WTC11 (cell line): Measurements from ENCODE around the gene DRG2. TPM values are rescaled to one million over a fixed set of nuclear protein-coding genes. Genes with fewer than 3 reads are reported as not detected.

ENCODE experiments used
- ATAC-seq: fragments of 200-7000 bp; cut with Tn5 transposase; 2 replicates; pipeline ENCODE4 v1.10.0; 2021; ENCODE audit warnings: mild to moderate bottlenecking, moderate library complexity
- CTCF ChIA-PET: fragments of 300-600 bp; sonication (Branson Sonifier 250); formaldehyde crosslinking; loops from one replicate; lab custom pipeline; 2021; ENCODE audit warnings: antibody characterized with exemption; lab: Charles Lee
- POLR2A ChIA-PET: fragments of 350-600 bp; sonication (Branson Sonifier 250); formaldehyde crosslinking; loops from one replicate; lab custom pipeline; 2021; ENCODE audit warnings: antibody characterized with exemption; lab: Charles Lee
- DNase-seq: peaks from one replicate; pipeline ENCODE4 v3.0.0; 2021; ENCODE audit warnings: low spot score
- H3K27ac Mint-ChIP-seq: 2 replicates; pipeline ENCODE4 v1.8.0; 2021; ENCODE audit warnings: mixed read lengths
- H3K27me3 Mint-ChIP-seq: 2 replicates; pipeline ENCODE4 v1.8.0; 2021; ENCODE audit warnings: low read depth, mild to moderate bottlenecking, moderate library complexity, mixed read lengths
- H3K36me3 Mint-ChIP-seq: 2 replicates; pipeline ENCODE4 v1.8.0; 2021; ENCODE audit warnings: mixed read lengths
- H3K4me1 Mint-ChIP-seq: 2 replicates; pipeline ENCODE4 v1.8.0; 2022; ENCODE audit warnings: mixed read lengths
- H3K4me3 Mint-ChIP-seq: 2 replicates; pipeline ENCODE4 v1.8.0; 2021; ENCODE audit warnings: mild to moderate bottlenecking, moderate library complexity, mixed read lengths
- H3K9me3 Mint-ChIP-seq: 2 replicates; pipeline ENCODE4 v1.8.0; 2021; ENCODE audit warnings: mixed read lengths
- AFF4 ChIP-seq: sonication (generic); formaldehyde crosslinking; IDR thresholded peaks from 2 replicates; pipeline ENCODE4 v1.8.1; 2023; ENCODE audit warnings: mild to moderate bottlenecking, missing genetic modification reagents, borderline replicate concordance
- IRF2 ChIP-seq: sonication (generic); formaldehyde crosslinking; IDR thresholded peaks from 2 replicates; pipeline ENCODE4 v1.8.0; 2022; ENCODE audit warnings: low read depth, missing genetic modification reagents, borderline replicate concordance
- JUN ChIP-seq: sonication (generic); formaldehyde crosslinking; IDR thresholded peaks from 2 replicates; pipeline ENCODE4 v1.8.0; 2023; ENCODE audit warnings: mild to moderate bottlenecking, missing genetic modification reagents
- MXD4 ChIP-seq: fragments of 250-450 bp; sonication (Bioruptor Pico); IDR thresholded peaks from 2 replicates; pipeline ENCODE4 v1.8.0; 2021; ENCODE audit warnings: mild to moderate bottlenecking, moderate library complexity, borderline replicate concordance
- OVOL2 ChIP-seq: fragments of 250-450 bp; sonication (Bioruptor Pico); IDR thresholded peaks from 2 replicates; pipeline ENCODE4 v1.9.0; 2021; ENCODE audit warnings: mild to moderate bottlenecking, borderline replicate concordance
- PRRX2 ChIP-seq: fragments of 250-450 bp; sonication (Bioruptor Pico); IDR thresholded peaks from 2 replicates; pipeline ENCODE4 v1.8.0; 2021; ENCODE audit warnings: mild to moderate bottlenecking
- SMAD4 ChIP-seq: sonication (generic); formaldehyde crosslinking; IDR thresholded peaks from 2 replicates; pipeline ENCODE4 v1.8.0; 2022; ENCODE audit warnings: mild to moderate bottlenecking, missing genetic modification reagents
- ZNF232 ChIP-seq: sonication (generic); formaldehyde crosslinking; IDR thresholded peaks from 2 replicates; pipeline ENCODE4 v1.8.0; 2022; ENCODE audit warnings: mild to moderate bottlenecking, missing genetic modification reagents
- ZNF425 ChIP-seq: fragments of 250-450 bp; sonication (Bioruptor Pico); conservative IDR thresholded peaks from 2 replicates; pipeline ENCODE4 v1.9.0; 2021; ENCODE audit warnings: mild to moderate bottlenecking
- total RNA-seq: library from RNA; stranded (reverse); gene quantifications from 3 replicates; pipeline ENCODE4 v1.2.3, GENCODE V29; 2021
- TF ChIP-seq, protein P1 (sequence below): fragments of 250-450 bp; sonication (Bioruptor Pico); IDR thresholded peaks from 2 replicates; pipeline ENCODE4 v1.9.0; 2021; ENCODE audit warnings: mild to moderate bottlenecking, borderline replicate concordance
- TF ChIP-seq, protein P2 (sequence below): sonication (generic); formaldehyde crosslinking; IDR thresholded peaks from 2 replicates; pipeline ENCODE4 v1.8.0; 2022; ENCODE audit warnings: mild to moderate bottlenecking, missing genetic modification reagents
- TF ChIP-seq, protein P3 (sequence below): fragments of 250-450 bp; sonication (Bioruptor Pico); IDR thresholded peaks from 2 replicates; pipeline ENCODE4 v1.9.0; 2021; ENCODE audit warnings: mild to moderate bottlenecking
- TF ChIP-seq, protein P4 (sequence below): sonication (generic); formaldehyde crosslinking; IDR thresholded peaks from 2 replicates; pipeline ENCODE4 v1.8.1; 2022; ENCODE audit warnings: low read depth, missing genetic modification reagents, borderline replicate concordance

DRG2 gene
- total RNA-seq, 1 experiment from 2014 or later = 41.4 TPM

DNA sequence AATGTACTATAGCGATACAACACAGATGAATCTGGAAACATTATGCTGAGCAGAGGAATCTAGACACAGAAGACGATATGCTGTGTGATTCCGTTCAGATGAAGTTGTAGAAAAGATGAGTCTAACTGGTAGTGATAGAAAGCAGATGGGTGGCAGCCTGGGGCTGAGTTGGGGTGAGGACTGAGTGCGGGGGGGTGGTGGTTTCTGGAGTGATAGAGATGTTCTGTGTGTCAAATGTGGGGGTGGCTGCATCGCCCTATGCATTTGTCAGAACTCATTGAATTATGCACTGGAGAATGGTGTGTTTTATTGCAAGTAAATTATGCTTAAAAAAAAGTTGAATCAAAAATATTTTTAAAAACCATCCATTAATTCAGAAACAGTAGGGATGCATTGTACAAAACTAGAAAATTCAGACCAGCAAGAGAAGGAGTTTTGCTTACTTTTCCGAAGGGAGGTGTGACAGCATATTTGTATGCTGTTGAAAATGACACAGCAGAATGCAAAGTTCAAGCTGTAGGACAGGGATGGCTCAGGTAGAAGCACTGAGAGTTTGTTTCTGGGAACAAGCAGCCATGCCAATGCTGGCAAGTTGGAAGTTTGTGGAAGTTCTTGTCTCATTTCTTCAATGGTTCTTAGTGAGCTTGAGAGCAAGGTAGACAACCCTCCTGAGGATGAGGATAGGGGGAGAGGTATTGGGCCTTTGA is 13.0 kb upstream of the DRG2 start:
- Mint-ChIP-seq H3K27ac (no peak overlapping the region), H3K4me3 (no peak overlapping the region), H3K27me3 (peaks cover 7% of the 10 kb centered on the region; the same call in 1 of the 2 replicates), H3K9me3 (no peaks in the 10 kb centered on the region), H3K36me3 (no peaks in the 10 kb centered on the region), H3K4me1 (peaks cover 5% of the 10 kb centered on the region)
- ChIA-PET POLR2A (no interaction called here), CTCF (no interaction called here)
- no peak for ATAC-seq
- TF ChIP-seq ZNF425 (CRISPR knock-in tag) (no peak), ZNF232 (CRISPR knock-in tag) (no peak), IRF2 (no peak), PRRX2 (CRISPR knock-in tag) (no peak), OVOL2 (CRISPR knock-in tag) (no peak)
- TF ChIP-seq, protein P1, sequence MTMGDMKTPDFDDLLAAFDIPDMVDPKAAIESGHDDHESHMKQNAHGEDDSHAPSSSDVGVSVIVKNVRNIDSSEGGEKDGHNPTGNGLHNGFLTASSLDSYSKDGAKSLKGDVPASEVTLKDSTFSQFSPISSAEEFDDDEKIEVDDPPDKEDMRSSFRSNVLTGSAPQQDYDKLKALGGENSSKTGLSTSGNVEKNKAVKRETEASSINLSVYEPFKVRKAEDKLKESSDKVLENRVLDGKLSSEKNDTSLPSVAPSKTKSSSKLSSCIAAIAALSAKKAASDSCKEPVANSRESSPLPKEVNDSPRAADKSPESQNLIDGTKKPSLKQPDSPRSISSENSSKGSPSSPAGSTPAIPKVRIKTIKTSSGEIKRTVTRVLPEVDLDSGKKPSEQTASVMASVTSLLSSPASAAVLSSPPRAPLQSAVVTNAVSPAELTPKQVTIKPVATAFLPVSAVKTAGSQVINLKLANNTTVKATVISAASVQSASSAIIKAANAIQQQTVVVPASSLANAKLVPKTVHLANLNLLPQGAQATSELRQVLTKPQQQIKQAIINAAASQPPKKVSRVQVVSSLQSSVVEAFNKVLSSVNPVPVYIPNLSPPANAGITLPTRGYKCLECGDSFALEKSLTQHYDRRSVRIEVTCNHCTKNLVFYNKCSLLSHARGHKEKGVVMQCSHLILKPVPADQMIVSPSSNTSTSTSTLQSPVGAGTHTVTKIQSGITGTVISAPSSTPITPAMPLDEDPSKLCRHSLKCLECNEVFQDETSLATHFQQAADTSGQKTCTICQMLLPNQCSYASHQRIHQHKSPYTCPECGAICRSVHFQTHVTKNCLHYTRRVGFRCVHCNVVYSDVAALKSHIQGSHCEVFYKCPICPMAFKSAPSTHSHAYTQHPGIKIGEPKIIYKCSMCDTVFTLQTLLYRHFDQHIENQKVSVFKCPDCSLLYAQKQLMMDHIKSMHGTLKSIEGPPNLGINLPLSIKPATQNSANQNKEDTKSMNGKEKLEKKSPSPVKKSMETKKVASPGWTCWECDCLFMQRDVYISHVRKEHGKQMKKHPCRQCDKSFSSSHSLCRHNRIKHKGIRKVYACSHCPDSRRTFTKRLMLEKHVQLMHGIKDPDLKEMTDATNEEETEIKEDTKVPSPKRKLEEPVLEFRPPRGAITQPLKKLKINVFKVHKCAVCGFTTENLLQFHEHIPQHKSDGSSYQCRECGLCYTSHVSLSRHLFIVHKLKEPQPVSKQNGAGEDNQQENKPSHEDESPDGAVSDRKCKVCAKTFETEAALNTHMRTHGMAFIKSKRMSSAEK (CRISPR knock-in tag) = no peak
- DNase-seq = no peak

DNA sequence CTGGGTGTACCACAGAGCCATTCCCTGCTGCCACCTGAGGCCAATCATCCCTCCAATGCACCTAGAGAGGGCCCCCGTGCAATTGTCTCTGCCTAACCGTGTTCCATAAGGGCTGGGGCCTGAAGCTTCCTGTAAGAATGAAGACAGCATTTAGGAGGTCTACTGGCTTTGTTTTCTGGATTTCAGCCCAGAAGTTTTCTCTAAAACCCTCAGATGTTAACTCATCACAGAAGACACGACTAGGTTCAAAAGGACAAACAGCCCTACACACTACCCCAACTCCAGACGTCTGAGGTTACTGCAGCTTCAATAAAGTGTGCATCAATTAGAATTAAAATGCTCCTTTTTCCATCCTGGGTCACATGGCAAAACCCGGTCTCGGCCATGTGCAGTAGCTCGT is 10.8 kb upstream of the DRG2 start:
- ATAC-seq (no peak), DNase-seq (no peak)
- peaks cover 9% of the 10 kb centered on the region; the same call in 1 of the 2 replicates for H3K27me3 Mint-ChIP-seq
- POLR2A ChIA-PET = no interaction called here
- TF ChIP-seq, protein P2, sequence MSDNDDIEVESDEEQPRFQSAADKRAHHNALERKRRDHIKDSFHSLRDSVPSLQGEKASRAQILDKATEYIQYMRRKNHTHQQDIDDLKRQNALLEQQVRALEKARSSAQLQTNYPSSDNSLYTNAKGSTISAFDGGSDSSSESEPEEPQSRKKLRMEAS (CRISPR knock-in tag) = no peak
- TF ChIP-seq AFF4 (CRISPR knock-in tag) = no peak
- no peak for TF ChIP-seq MXD4 (CRISPR knock-in tag)
- no peak for TF ChIP-seq JUN
- TF ChIP-seq, protein P3, sequence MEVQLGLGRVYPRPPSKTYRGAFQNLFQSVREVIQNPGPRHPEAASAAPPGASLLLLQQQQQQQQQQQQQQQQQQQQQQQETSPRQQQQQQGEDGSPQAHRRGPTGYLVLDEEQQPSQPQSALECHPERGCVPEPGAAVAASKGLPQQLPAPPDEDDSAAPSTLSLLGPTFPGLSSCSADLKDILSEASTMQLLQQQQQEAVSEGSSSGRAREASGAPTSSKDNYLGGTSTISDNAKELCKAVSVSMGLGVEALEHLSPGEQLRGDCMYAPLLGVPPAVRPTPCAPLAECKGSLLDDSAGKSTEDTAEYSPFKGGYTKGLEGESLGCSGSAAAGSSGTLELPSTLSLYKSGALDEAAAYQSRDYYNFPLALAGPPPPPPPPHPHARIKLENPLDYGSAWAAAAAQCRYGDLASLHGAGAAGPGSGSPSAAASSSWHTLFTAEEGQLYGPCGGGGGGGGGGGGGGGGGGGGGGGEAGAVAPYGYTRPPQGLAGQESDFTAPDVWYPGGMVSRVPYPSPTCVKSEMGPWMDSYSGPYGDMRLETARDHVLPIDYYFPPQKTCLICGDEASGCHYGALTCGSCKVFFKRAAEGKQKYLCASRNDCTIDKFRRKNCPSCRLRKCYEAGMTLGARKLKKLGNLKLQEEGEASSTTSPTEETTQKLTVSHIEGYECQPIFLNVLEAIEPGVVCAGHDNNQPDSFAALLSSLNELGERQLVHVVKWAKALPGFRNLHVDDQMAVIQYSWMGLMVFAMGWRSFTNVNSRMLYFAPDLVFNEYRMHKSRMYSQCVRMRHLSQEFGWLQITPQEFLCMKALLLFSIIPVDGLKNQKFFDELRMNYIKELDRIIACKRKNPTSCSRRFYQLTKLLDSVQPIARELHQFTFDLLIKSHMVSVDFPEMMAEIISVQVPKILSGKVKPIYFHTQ (CRISPR knock-in tag) = no peak
- TF ChIP-seq, protein P4, sequence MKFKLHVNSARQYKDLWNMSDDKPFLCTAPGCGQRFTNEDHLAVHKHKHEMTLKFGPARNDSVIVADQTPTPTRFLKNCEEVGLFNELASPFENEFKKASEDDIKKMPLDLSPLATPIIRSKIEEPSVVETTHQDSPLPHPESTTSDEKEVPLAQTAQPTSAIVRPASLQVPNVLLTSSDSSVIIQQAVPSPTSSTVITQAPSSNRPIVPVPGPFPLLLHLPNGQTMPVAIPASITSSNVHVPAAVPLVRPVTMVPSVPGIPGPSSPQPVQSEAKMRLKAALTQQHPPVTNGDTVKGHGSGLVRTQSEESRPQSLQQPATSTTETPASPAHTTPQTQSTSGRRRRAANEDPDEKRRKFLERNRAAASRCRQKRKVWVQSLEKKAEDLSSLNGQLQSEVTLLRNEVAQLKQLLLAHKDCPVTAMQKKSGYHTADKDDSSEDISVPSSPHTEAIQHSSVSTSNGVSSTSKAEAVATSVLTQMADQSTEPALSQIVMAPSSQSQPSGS (CRISPR knock-in tag) = no peak
- TF ChIP-seq SMAD4 (CRISPR knock-in tag) = no peak
- CTCF ChIA-PET = no interaction called here
- no peaks in the 10 kb centered on the region for H3K9me3 Mint-ChIP-seq
- no peak overlapping the region for H3K4me3 Mint-ChIP-seq
- H3K4me1 Mint-ChIP-seq = no peaks in the 10 kb centered on the region
- H3K27ac Mint-ChIP-seq = no peak overlapping the region
- H3K36me3 Mint-ChIP-seq = no peaks in the 10 kb centered on the region
